H1 (cell line): ENCODE results near the gene CDCA5.

ENCODE experiments used
- EP300 ChIP-seq, 2 experiments: IDR thresholded peaks; 1 replicate in 1 of 2; 2 replicates in 1 of 2; pipeline ENCODE4 v1.6.1; 2011 to 2012; ENCODE audit warnings: low read depth in 2 of 2, low read length in 2 of 2, mild to moderate bottlenecking in 2 of 2, borderline replicate concordance in 1 of 2, inconsistent platforms in 1 of 2, moderate library complexity in 1 of 2
- EZH2 ChIP-seq: fragments of 200-600 bp; sonication (generic); IDR thresholded peaks from 2 replicates; pipeline ENCODE4 v1.7.1; 2012; ENCODE audit warnings: low read depth, mild to moderate bottlenecking, moderate library complexity, low read length, inconsistent platforms; ENCODE audit not compliant: severe bottlenecking
- HDAC2 ChIP-seq, 2 experiments: fragments of 300-600 bp in 1 of 2; sonication (generic) in 1 of 2; IDR thresholded peaks; 2 replicates each; pipeline ENCODE4 v1.6.1; 2011 to 2012; ENCODE audit warnings: low read depth in 2 of 2, low read length in 2 of 2, mild to moderate bottlenecking in 2 of 2, moderate library complexity in 2 of 2, borderline replicate concordance in 1 of 2, inconsistent platforms in 1 of 2
- JUND ChIP-seq: IDR thresholded peaks from 2 replicates; pipeline ENCODE4 v1.6.1; 2011; ENCODE audit warnings: mild to moderate bottlenecking, improper control_type of control experiment, low read length
- KDM1A ChIP-seq: fragments of 200-600, 300-600 bp; sonication (generic); IDR thresholded peaks from 2 replicates; pipeline ENCODE4 v1.7.1; 2016; ENCODE audit warnings: mild to moderate bottlenecking, low read length, borderline replicate concordance
- MAFK ChIP-seq: IDR thresholded peaks from 2 replicates; pipeline ENCODE4 v1.6.1; 2012; ENCODE audit warnings: low read depth, mild to moderate bottlenecking, improper control_type of control experiment, low read length
- PHF8 ChIP-seq: fragments of 200-600 bp; sonication (generic); conservative IDR thresholded peaks from 2 replicates; pipeline ENCODE4 v1.7.1; 2012; ENCODE audit warnings: low read depth, mild to moderate bottlenecking, inconsistent platforms, low read length, moderate library complexity
- POLR2AphosphoS5 ChIP-seq: IDR thresholded peaks from 2 replicates; pipeline ENCODE4 v1.6.1; 2011; ENCODE audit warnings: low read depth, low read length
- TAF1 ChIP-seq: IDR thresholded peaks from 2 replicates; pipeline ENCODE4 v1.6.1; 2011; ENCODE audit warnings: mild to moderate bottlenecking, low read depth, low read length
- TCF12 ChIP-seq: IDR thresholded peaks from 2 replicates; pipeline ENCODE4 v1.6.1; 2011; ENCODE audit warnings: low read depth, mild to moderate bottlenecking, low read length
- TF ChIP-seq, protein P1 (sequence below): IDR thresholded peaks from 2 replicates; pipeline ENCODE4 v1.6.1; 2012; ENCODE audit warnings: low read length, inconsistent platforms
- TF ChIP-seq, protein P2 (sequence below), 3 experiments: IDR thresholded peaks; 1 replicate in 2 of 3; 2 replicates in 1 of 3; pipeline versions ENCODE4 v1.5.1 to v1.6.1; 2011; ENCODE audit warnings: low read length in 3 of 3, mild to moderate bottlenecking in 3 of 3, inconsistent platforms in 2 of 3, low read depth in 1 of 3, moderate library complexity in 1 of 3; ENCODE audit not compliant: insufficient read depth in 1 of 3; ENCODE audit errors: control extremely low read depth in 1 of 3
- TF ChIP-seq, protein P3 (sequence below): IDR thresholded peaks from 2 replicates; pipeline ENCODE4 v1.6.1; 2011; ENCODE audit warnings: low read length, improper control_type of control experiment

DNA sequence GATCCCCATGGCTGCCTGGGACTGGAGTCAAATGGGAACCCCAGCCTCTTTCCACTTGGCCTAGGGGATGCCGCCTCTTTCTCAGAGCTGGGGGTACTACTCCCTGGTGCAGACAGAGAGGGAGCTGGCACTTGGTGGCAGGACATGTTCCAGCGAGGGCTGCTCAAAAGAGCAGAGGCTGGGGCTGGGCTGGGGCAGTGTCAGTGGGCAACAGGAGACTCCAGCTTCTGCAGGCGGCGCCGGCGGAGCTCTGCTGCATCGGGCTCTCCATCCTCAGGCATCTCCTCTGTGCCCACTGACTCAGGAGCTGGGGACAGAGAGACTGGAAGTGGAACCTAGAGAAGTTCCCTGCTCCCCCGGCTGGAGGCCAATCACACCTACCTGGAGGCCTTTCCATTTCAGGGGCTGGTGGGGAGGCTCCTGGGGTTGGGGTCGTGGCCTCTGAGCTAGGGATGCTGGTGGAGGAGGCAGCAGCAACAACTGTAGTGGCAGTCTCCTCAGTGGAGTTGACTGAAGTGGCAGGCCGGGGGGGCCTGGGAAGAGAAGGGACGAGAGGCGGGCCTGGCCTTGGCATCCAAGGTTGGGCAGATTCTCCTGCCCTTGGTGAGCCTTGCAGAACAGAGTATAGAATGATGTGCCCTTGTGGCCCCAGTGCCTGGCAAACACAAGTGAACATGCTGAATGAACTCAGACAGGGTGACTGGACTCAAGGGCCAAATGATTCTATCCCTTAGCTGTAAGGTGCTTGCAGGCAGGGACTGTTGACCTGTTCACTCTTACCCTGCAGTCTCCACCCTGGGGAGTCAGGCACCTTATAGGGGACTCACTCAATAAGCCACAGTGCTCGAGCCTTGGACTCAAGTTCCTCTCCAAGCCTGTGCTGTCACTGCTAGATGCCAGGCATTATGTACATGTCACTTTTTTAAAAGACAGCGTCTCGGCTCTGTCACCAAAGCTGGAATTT lies 44.6 kb upstream of the CDCA5 start:
- TF ChIP-seq, protein P1, sequence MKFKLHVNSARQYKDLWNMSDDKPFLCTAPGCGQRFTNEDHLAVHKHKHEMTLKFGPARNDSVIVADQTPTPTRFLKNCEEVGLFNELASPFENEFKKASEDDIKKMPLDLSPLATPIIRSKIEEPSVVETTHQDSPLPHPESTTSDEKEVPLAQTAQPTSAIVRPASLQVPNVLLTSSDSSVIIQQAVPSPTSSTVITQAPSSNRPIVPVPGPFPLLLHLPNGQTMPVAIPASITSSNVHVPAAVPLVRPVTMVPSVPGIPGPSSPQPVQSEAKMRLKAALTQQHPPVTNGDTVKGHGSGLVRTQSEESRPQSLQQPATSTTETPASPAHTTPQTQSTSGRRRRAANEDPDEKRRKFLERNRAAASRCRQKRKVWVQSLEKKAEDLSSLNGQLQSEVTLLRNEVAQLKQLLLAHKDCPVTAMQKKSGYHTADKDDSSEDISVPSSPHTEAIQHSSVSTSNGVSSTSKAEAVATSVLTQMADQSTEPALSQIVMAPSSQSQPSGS: no peak
- TF ChIP-seq, protein P2, sequence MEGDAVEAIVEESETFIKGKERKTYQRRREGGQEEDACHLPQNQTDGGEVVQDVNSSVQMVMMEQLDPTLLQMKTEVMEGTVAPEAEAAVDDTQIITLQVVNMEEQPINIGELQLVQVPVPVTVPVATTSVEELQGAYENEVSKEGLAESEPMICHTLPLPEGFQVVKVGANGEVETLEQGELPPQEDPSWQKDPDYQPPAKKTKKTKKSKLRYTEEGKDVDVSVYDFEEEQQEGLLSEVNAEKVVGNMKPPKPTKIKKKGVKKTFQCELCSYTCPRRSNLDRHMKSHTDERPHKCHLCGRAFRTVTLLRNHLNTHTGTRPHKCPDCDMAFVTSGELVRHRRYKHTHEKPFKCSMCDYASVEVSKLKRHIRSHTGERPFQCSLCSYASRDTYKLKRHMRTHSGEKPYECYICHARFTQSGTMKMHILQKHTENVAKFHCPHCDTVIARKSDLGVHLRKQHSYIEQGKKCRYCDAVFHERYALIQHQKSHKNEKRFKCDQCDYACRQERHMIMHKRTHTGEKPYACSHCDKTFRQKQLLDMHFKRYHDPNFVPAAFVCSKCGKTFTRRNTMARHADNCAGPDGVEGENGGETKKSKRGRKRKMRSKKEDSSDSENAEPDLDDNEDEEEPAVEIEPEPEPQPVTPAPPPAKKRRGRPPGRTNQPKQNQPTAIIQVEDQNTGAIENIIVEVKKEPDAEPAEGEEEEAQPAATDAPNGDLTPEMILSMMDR (IDR thresholded peaks at IDR 0.05; ENCODE audit: control extremely low read depth in 1 of 3, insufficient read depth in 1 of 3, low read depth in 1 of 3, low read length in 3 of 3): no peak
- TF ChIP-seq POLR2AphosphoS5 (no peak), JUND (no peak), EP300 (IDR thresholded peaks at IDR 0.05; ENCODE audit: borderline replicate concordance in 1 of 2, low read depth in 2 of 2, low read length in 2 of 2) (no peak), TCF12 (no peak), TAF1 (no peak), MAFK (no peak), EZH2 (no peak), HDAC2 (IDR thresholded peaks at IDR 0.05; ENCODE audit: borderline replicate concordance in 1 of 2, low read depth in 2 of 2, low read length in 2 of 2) (no peak), PHF8 (no peak), KDM1A (no peak)
- TF ChIP-seq, protein P3, sequence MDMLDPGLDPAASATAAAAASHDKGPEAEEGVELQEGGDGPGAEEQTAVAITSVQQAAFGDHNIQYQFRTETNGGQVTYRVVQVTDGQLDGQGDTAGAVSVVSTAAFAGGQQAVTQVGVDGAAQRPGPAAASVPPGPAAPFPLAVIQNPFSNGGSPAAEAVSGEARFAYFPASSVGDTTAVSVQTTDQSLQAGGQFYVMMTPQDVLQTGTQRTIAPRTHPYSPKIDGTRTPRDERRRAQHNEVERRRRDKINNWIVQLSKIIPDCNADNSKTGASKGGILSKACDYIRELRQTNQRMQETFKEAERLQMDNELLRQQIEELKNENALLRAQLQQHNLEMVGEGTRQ: no peak
